ENCODE results near the gene CCHCR1.

Gene CCHCR1

DNA sequence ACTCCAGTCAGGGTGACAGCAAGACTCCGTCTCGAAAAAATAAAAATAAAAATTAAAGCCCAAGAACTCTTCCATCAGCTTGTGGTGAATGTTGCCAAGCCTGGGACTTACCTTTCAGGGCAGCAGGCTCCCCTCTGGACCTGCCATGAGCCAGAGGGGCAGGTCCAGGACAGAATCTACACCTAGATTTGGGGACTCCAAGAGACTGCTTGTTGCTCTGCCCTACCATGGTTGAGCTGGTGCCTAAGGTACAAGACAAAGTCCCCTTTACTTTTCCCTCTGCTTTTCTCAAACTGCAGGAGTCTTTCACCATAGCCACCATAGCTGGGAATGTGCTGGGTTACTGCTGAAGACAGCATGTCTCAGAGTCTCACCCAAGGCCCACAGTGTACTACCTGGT lies 54.5 kb downstream of the CCHCR1 start:
- no peak for DNase-seq (ENCODE audit: low read depth)

- DNase-seq (ENCODE audit: low read depth): no peak
Observed at GRCh38 chr6:31098449-31098938, 59.1 kb downstream of the CCHCR1 start.

GRCh38 chr6:31096656-31097055 lies 60.9 kb downstream of the CCHCR1 start:
- DNase-seq (ENCODE audit: low read depth): no peak

GRCh38 chr6:31096215-31096614 lies 61.4 kb downstream of the CCHCR1 start:
- no peak for DNase-seq (ENCODE audit: low read depth)

- DNase-seq (ENCODE audit: low read depth): no peak
Observed at GRCh38 chr6:31094389-31094881, 63.2 kb downstream of the CCHCR1 start.

DNA sequence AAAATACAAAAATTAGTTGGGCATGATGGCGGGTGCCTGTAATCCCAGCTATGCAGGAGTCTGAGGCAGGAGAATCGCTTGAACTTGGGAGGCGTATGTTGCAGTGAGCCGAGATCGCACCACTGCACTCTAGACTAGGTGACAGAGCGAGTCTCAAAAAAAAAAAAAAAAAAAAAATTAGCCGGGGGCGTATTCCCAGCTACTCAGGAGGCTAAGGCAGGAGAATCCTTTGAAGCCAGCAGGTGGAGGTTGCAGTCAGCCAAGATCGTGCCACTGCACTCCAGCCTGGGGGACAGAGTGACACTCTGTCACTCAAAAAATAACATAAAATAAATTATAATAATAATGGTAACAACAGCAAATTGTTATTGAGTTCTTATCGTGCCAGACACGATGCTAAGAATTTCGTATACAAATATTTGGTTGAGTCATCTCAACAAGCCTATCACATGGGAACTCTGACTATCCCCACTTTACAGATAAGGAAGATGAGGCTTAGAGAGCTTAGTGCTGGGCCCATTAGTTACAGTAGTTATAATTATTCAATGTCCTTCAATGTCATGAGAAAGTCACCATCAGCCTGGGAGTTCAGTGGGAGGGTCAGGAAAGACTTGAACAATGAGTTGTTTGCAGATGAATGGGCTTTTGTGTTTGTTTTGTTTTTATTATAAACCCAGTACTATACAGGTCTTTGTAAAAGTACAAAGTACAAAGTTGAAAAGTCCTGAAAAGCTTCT lies 64.7 kb downstream of the CCHCR1 start:
- DNase-seq (ENCODE audit: low read depth): no peak
